HEK293T (cell line): ENCODE measurements around the gene CACUL1.

Experiments
- ARNT ChIP-seq: fragments of 450-650 bp; IDR thresholded peaks from 2 replicates; pipeline ENCODE4 v1.6.1; 2017; ENCODE audit warnings: mild to moderate bottlenecking
- BHLHE40 ChIP-seq: fragments of 450-650 bp; IDR thresholded peaks from 2 replicates; pipeline ENCODE4 v1.6.1; 2016; ENCODE audit warnings: mild to moderate bottlenecking, moderate library complexity, borderline replicate concordance
- FOXK2 ChIP-seq: fragments of 450-650 bp; IDR thresholded peaks from 2 replicates; pipeline ENCODE4 v1.6.1; 2016; ENCODE audit warnings: mild to moderate bottlenecking
- FOXM1 ChIP-seq: fragments of 450-650 bp; IDR thresholded peaks from 2 replicates; pipeline ENCODE4 v1.6.1; 2017; ENCODE audit warnings: mild to moderate bottlenecking, borderline replicate concordance
- HDGF ChIP-seq: fragments of 450-650 bp; IDR thresholded peaks from 2 replicates; pipeline ENCODE4 v1.6.1; 2017; ENCODE audit warnings: antibody characterized with exemption, borderline replicate concordance
- PKNOX1 ChIP-seq: fragments of 450-650 bp; IDR thresholded peaks from 2 replicates; pipeline ENCODE4 v1.6.1; 2016
- SP1 ChIP-seq: fragments of 450-650 bp; IDR thresholded peaks from 2 replicates; pipeline ENCODE4 v1.6.1; 2017
- SUZ12 ChIP-seq: fragments of 450-650 bp; IDR thresholded peaks from 2 replicates; pipeline ENCODE4 v1.6.1; 2016; ENCODE audit warnings: mild to moderate bottlenecking

GRCh38 chr10:118712080-118712479 lies 42.7 kb downstream of the CACUL1 start:
- TF ChIP-seq ARNT: no peak
- TF ChIP-seq SP1: no peak
- TF ChIP-seq FOXK2: no peak
- TF ChIP-seq PKNOX1: no peak
- TF ChIP-seq HDGF: no peak
- no peak for TF ChIP-seq SUZ12
- TF ChIP-seq FOXM1: no peak
- TF ChIP-seq BHLHE40: no peak
